Kidney (tissue), 14 donors: ENCODE data around the gene SIGLEC5. TPM values are rescaled to one million over a fixed set of nuclear protein-coding genes. Genes with fewer than 3 reads are reported as not detected.

Experiments used
- DNase-seq, 5 donors: peaks; one replicate each; pipeline ENCODE4 v3.0.0-alpha.2; 2013 to 2020
- FAIRE-seq: peaks from 2 replicates; lab custom pipeline; 2012; peaks lifted over from hg19 to GRCh38; lab: Jason Lieb, UNC
- H3K27ac ChIP-seq, 2 donors: one replicate each; pipeline ENCODE4 v1.7.0; 2013; ENCODE audit warnings: low read depth in 2 of 2, low read length in 2 of 2, inconsistent platforms in 1 of 2
- H3K27me3 ChIP-seq: one replicate; pipeline ENCODE4 v1.7.1; 2013; ENCODE audit warnings: low read length, inconsistent platforms; ENCODE audit not compliant: control insufficient read depth, insufficient read depth
- H3K36me3 ChIP-seq, 3 donors: one replicate each; pipeline versions ENCODE4 v1.7.0 to v1.7.1; 2013; ENCODE audit warnings: low read length in 3 of 3, control low read depth in 1 of 3, inconsistent platforms in 1 of 3; ENCODE audit not compliant: insufficient read depth in 3 of 3, control insufficient read depth in 2 of 3
- H3K4me1 ChIP-seq, 3 donors: one replicate each; pipeline versions ENCODE4 v1.7.0 to v1.7.1; 2013; ENCODE audit warnings: low read length in 3 of 3, inconsistent platforms in 1 of 3, low read depth in 1 of 3; ENCODE audit not compliant: control insufficient read depth in 2 of 3, insufficient read depth in 2 of 3
- H3K4me3 ChIP-seq, 3 donors: one replicate each; pipeline versions ENCODE4 v1.7.0 to v1.8.1; 2013; ENCODE audit warnings: low read length in 3 of 3, control low read depth in 1 of 3, inconsistent platforms in 1 of 3
- H3K9ac ChIP-seq, 3 donors: one replicate each; pipeline versions ENCODE4 v1.7.0 to v1.7.1; 2013; ENCODE audit warnings: low read length in 3 of 3, control low read depth in 1 of 3, inconsistent platforms in 1 of 3
- H3K9me3 ChIP-seq, 3 donors: one replicate each; pipeline versions ENCODE4 v1.7.0 to v1.7.1; 2013; ENCODE audit warnings: low read length in 3 of 3, control low read depth in 1 of 3, inconsistent platforms in 1 of 3; ENCODE audit not compliant: control insufficient read depth in 2 of 3, insufficient read depth in 1 of 3
- intact Hi-C: fragments of 100-400 bp; cut with DNase I; formaldehyde crosslinking; loops from one replicate; pipeline ENCODE4 v1.11.1; 2022
- polyA plus RNA-seq: library from polyadenylated mRNA; stranded (reverse); fragments of 350-450 nt; fragmentation: Illumina TruSeq; extraction: RNeasy Lipid Tissue Mini Kit (QIAGEN cat#74804); gene quantifications from one replicate; pipeline ENCODE4 v1.2.3, GENCODE V29; 2014; ENCODE audit warnings: low read depth, low replicate concordance; ENCODE audit not compliant: insufficient read depth
- total RNA-seq: library from RNA; stranded (reverse); fragmentation: NEBNext Ultra II Directional; extraction: Animal tissue kit (Norgen Biotek cat#: 25700); gene quantifications from one replicate; pipeline ENCODE4 v1.2.1, GENCODE V29; 2021
- TF ChIP-seq, protein P1 (sequence below): IDR thresholded peaks from 3 replicates; pipeline ENCODE4 v1.5.1; 2012; ENCODE audit warnings: mild to moderate bottlenecking, moderate library complexity, borderline replicate concordance; ENCODE audit not compliant: insufficient read depth; ENCODE audit errors: extremely low read depth
- donor health status: control.
- donor health status: control.
- donor health status: control.
- donor health status: control.
- donor health status: control.
- donor health status: DM: yes; HTN: yes; CAD: no.
- donor health status: Normal renal cell carcinoma (clear cell type).

The SIGLEC5 gene
- total and polyA plus RNA-seq, 2 donors from 2014 or later, result not detected

DNA sequence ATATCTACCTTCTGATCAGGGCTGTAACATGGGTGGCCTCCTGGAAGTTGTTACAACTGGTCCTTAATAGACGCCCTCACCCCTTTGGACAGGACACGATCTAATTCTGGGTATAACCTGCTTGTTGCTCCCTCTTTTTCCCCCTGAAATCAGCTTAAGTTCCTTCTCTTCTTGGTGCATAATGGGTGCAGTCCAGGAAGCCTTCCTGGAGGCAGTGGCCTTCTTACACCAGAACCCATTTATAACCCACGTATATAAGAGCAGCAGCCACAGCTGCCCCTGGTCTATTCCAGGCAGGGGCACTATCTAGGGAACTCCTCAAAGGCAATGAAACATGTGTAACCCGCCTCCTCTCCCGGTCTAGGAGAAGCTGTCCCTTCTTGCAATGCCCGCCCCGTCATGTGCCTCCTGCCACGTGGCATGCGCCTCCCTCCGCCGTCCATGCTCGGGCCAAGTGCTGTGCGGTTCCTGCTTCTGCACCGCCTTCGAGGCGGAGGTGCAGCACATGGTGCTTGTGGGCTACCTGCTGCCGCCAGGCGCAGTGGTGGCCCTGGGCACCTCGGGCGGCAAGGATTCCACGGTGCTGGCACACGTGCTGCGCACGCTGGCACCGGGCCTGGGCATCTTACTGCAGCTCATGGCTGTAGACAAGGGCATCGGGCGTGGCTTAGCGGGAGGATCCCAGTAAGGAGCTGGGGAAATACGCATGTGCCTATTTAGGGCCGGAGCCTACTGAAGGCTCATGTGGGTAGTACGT, 31.9 kb downstream of the SIGLEC5 start:
- H3K9me3 ChIP-seq, result no peaks in the 10 kb centered on the region
- TF ChIP-seq, protein P1, sequence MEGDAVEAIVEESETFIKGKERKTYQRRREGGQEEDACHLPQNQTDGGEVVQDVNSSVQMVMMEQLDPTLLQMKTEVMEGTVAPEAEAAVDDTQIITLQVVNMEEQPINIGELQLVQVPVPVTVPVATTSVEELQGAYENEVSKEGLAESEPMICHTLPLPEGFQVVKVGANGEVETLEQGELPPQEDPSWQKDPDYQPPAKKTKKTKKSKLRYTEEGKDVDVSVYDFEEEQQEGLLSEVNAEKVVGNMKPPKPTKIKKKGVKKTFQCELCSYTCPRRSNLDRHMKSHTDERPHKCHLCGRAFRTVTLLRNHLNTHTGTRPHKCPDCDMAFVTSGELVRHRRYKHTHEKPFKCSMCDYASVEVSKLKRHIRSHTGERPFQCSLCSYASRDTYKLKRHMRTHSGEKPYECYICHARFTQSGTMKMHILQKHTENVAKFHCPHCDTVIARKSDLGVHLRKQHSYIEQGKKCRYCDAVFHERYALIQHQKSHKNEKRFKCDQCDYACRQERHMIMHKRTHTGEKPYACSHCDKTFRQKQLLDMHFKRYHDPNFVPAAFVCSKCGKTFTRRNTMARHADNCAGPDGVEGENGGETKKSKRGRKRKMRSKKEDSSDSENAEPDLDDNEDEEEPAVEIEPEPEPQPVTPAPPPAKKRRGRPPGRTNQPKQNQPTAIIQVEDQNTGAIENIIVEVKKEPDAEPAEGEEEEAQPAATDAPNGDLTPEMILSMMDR, result no peak
- DNase-seq, result no peak
- no peaks in the 10 kb centered on the region for H3K36me3 ChIP-seq
- H3K9ac ChIP-seq, result no peak overlapping the region
- intact Hi-C loops, result no loop called here
- no peak for FAIRE-seq
- H3K27me3 ChIP-seq, result peaks cover 7% of the 10 kb centered on the region
- H3K4me3 ChIP-seq, result no peak overlapping the region
- peaks cover 0 to 15% (median 0%) of the 10 kb centered on the region in 3 donors for H3K4me1 ChIP-seq
- H3K27ac ChIP-seq, result no peak overlapping the region

DNA sequence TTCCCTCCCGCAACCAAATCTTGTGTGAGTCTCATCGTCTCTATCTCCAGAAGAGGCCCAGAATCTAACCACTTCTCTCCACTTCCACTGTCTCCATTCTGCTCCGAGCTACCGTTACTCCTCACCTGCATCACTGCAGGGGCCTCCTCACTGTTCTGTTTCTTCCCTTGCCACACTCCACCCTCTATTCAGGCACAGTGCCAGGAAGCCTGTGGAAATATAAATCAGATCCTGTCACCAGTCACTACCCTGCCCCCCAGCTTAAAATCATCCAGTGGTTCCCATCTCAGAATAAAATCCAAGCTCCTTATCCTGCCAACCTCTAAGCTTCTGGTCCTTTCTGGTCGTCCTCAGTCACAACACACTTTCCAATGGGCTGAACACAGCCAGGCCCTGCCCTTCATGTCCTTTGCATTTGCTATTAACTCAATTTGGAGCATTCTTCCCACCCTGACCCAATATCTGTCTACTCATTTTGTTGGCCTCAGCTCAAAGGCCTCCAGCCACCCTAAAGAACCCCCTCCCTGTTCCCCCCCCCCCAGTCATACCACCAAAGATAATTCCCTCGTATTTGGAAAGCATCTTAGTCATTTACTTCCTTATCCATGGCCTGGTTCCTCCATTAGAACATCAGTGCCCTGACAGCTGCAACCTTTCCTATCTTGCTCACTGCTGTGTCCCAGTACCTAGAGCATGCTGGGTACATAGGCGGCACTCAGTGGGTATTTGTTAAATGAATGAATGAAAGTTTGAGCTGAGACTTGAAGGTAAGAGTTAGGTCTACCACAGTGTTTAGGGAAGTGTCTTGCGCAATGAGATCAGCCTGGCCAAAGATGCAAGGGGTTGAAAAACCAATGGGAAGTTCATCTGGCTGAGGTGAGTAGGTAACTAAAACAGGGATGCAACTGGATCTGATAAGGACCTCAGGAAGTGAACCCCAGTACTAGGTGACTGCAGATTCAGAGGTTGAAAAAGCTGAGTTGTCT, 34.7 kb downstream of the SIGLEC5 start:
- intact Hi-C loops, result no loop called here
- Histone ChIP-seq H3K27ac (no peak overlapping the region), H3K27me3 (peaks cover 2% of the 10 kb centered on the region), H3K9me3 (no peaks in the 10 kb centered on the region), H3K4me3 (peak overlapping the region in 2 of 3 donors; percentile 81 to 96), H3K36me3 (no peaks in the 10 kb centered on the region), H3K4me1 (peaks cover 0 to 15% (median 0%) of the 10 kb centered on the region in 3 donors), H3K9ac (no peak overlapping the region)
- FAIRE-seq (no peak), DNase-seq (no peak)
- TF ChIP-seq, protein P1, result no peak

DNA sequence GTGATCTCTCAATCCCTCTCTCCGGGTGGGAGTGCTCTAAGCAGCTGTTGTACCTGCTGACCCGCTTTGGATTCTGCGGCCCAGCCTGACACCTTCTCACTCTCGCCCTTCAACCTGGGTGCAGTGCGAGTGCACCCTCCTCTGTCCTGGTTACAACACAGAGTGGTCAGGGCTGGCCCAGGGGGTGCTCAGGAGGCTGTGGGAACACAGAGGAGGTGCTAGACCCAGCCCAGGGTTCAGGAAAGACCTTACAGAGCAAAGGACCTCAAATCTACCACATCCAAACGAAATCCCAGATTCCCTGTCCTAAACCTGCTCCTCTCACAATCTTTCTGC, 35.5 kb downstream of the SIGLEC5 start:
- no peak for FAIRE-seq
- DNase-seq, result no peak
- H3K9ac ChIP-seq, result peak overlapping the region; percentile 44 to 62 (median 49)
- H3K4me1 ChIP-seq, result peaks cover 0 to 15% (median 0%) of the 10 kb centered on the region in 3 donors
- no peaks in the 10 kb centered on the region for H3K9me3 ChIP-seq
- H3K27ac ChIP-seq, result peak overlapping the region in 1 of 2 donors; percentile 3
- TF ChIP-seq, protein P1, result no peak
- intact Hi-C loops, result no loop called here
- H3K27me3 ChIP-seq, result no peaks in the 10 kb centered on the region
- H3K36me3 ChIP-seq, result no peaks in the 10 kb centered on the region
- H3K4me3 ChIP-seq, result peak overlapping the region; percentile 81 to 96 (median 86)
